Fibroblast of the aortic adventitia (primary cell): Measurements from ENCODE around the gene MPO. TPM values are rescaled to one million over a fixed set of nuclear protein-coding genes. Genes with fewer than 3 reads are reported as not detected.
A peak's percentile ranks its signal among the peaks of the same experiment; 100 is the strongest.

Experiments
- DNase-seq: peaks from one replicate; pipeline ENCODE4 v3.0.0-alpha.2; 2010; ENCODE audit warnings: low read depth
- H3K4me3 ChIP-seq: 2 replicates; pipeline ENCODE4 v1.5.1; 2011; ENCODE audit warnings: low read depth, mild to moderate bottlenecking, control low read depth, low read length, moderate library complexity
- total RNA-seq: library from RNA; depleted of rRNA; stranded (reverse); fragments of >200 nt; gene quantifications from 2 replicates; pipeline ENCODE4 v1.2.3, GENCODE V29; 2012; ENCODE audit warnings: low replicate concordance
- TF ChIP-seq, protein P1 (sequence below): IDR thresholded peaks from 2 replicates; pipeline ENCODE4 v1.5.1; 2011; ENCODE audit warnings: mild to moderate bottlenecking, low read length, control low read depth, inconsistent platforms; ENCODE audit not compliant: insufficient read depth

The MPO gene
- total RNA-seq, 1 donor, result 0.09 TPM

DNA sequence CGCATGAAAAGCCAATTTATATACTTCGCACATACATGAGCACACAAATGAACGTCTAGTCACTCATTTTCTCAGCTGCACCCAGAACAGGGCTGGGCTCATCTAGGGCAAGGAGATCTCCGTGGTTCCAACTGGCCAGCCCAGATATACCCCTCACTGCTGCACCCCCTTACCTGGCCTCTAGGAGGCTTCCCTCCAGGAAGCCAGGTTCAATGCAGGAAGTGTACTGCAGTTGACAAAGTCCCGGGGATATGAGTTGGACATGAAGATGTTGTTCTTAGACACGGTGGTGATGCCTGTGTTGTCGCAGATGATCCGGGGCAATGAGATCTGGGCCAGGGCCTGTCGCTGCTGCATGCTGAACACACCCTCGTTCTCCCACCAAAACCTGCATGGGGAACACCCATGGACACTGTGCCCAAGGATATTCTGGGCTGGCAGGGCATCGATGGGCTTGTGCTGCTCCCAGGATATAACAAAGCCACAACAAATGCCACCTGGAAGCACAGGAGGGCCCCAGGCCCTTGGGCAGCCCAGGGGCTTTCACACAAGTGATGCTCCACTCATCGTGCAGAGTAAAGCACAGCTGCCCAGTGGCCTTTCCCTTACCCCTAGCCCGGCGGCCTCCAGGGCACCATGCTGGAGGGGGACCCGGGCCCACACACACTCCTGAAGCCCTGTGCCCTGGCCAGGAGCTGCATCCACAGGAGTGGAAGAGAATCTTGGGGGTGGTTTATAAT, 10.1 kb downstream of the MPO start:
- TF ChIP-seq, protein P1, sequence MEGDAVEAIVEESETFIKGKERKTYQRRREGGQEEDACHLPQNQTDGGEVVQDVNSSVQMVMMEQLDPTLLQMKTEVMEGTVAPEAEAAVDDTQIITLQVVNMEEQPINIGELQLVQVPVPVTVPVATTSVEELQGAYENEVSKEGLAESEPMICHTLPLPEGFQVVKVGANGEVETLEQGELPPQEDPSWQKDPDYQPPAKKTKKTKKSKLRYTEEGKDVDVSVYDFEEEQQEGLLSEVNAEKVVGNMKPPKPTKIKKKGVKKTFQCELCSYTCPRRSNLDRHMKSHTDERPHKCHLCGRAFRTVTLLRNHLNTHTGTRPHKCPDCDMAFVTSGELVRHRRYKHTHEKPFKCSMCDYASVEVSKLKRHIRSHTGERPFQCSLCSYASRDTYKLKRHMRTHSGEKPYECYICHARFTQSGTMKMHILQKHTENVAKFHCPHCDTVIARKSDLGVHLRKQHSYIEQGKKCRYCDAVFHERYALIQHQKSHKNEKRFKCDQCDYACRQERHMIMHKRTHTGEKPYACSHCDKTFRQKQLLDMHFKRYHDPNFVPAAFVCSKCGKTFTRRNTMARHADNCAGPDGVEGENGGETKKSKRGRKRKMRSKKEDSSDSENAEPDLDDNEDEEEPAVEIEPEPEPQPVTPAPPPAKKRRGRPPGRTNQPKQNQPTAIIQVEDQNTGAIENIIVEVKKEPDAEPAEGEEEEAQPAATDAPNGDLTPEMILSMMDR, result peak; percentile 22
- no peak for DNase-seq
- H3K4me3 ChIP-seq, result no peak overlapping the region

DNA sequence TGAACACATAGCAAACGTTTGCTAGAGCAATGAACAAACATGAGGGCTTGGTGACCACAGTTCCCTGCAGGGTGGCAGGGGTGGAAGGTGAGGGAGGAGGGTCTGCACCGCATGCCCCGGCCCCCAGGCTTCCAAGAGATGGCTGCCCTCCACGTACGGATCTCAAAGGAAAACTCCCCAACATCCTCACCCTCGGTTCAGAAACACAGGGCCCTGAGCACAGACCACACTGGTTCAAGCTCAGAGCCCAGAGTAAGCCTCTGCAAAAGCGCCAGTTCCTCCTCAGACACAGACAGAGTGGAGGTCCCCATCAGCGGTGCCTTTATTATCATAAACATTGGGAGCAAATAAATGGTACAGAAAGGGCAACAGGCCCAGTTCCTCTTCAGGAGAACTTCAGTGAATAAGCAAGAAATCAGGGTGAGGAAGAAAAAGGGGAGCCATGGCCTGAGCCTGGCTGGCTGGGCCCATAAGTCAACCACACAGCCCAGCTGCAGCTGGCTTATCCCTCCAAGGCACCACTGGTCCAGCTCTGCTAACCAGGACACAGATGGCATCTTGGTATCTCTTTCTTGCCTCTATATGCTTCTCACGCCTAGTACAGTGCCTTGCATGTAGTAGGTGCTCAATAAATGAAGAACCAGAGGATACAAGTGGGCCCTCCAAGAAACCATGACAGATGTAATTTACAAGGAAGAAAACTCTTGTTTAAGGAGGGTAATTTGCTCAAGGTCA, 11.0 kb downstream of the MPO start:
- DNase-seq, result no peak
- H3K4me3 ChIP-seq, result no peak overlapping the region
- TF ChIP-seq, protein P1, result no peak

DNA sequence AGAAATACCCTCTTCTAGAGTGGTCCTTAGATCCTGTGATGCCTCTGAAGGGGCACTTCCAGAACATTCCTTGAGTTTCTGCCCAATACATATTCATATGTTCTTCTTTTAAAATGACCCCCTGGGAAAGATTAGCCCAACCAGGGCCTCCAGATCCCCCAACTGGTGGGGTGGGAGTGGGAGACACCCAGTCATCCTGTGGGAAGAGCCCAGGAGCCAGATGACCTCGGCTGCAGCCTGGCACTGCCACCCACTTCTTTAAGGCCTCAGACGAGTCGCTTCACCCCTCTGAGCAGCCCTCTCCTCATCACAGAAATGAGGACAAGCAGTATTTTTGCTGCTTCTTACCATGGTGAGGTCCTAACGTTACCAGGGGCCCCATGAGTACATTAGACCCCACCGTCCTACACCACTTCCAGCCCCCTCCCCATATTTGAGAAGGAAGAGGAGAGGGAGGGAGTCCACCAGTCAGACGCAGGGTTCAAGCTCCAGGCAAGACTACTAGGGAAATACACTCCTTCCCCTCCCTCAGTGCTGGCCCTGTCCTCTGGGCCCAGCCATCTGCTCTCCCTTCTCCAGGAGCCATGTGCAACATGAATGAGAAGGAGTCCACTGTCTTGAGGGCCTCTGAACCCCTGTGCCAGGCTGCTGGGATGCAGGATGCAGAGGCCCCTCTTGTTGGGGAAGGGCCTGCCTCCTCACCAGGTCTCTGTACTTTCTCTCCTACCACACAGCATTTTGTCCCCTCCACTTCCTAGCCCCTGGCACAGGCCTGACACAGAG, 11.8 kb downstream of the MPO start:
- DNase-seq, result no peak
- TF ChIP-seq, protein P1, result no peak
- H3K4me3 ChIP-seq, result no peak overlapping the region

DNA sequence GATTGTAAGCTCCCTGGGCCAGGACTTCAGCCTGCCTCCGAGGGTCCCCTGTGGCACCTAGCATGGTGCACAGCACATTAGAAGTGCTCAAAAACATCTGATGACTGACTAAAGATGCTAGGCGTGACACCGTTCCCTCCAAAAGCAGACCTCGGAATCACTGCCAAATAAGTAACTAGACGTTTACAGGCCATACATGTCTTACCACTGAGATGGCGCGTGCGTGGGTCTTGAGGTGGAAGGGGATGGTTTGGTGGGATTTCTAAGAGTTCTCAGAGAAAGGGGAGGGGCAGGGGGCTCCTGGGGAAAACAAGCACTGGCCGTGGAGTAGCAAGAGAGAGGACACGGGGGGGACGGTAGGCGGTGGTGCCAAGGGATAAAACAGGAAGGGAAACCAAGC, 12.4 kb downstream of the MPO start:
- TF ChIP-seq, protein P1, result no peak
- no peak for DNase-seq
- H3K4me3 ChIP-seq, result no peak overlapping the region

DNA sequence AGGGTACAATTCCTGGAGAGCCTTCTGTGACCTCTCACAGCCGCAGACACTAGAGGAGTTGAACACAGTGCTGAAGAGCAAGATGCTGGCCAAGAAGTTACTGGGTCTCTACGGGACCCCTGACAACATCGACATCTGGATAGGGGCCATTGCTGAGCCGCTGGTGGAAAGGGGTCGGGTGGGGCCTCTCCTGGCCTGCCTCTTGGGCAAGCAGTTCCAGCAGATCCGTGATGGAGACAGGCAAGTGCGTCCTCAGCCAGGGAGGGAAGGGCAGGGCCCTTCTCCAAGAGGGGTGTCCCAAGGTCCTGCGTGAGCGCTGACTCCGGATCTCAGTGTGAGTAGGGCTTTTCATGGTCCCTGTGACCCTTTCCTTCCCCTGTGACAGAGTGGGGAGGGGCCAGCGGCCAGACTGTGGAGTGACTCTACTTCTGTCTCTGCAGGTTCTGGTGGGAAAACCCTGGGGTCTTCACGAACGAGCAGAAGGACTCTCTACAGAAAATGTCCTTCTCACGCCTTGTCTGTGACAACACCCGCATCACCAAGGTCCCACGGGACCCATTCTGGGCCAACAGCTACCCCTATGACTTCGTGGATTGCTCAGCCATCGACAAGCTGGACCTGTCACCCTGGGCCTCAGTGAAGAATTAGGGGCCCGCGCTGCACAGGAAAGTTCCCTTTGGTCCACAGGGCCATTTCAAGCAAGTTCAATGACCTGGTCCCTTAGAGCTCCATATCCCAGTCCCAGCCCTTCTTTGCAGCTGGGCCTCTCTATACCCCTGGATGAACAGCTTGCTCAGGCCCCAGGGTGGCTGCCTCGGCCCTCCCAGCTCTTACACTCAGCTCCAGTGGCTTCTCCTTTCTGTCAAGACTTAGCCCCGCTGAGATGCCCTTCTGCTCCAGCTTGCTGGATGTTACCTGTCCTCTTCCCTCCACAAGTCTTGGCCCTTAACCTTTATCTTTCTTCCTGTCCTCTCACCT, 13.1 kb downstream of the MPO start:
- TF ChIP-seq, protein P1, result no peak
- H3K4me3 ChIP-seq, result no peak overlapping the region
- no peak for DNase-seq
